Activated naive CD8-positive, alpha-beta T cell treated with anti-CD3 and anti-CD28 coated beads, Interleukin-2, amount 50 U/mL, for 24 hours (primary cell): Measurements from ENCODE around the gene EYS.
"Not testable (repeated sequence)": the region's sequence is repeated elsewhere in the genome, so short reads cannot be mapped to it uniquely, and the experiment has no call there.

ENCODE experiments used
- ATAC-seq: fragments of 150-1000 bp; cut with Tn5 transposase; one replicate; pipeline ENCODE4 v1.10.0; 2021
- DNase-seq: peaks from one replicate; pipeline ENCODE4 v3.0.0; 2021
- H3K27ac Mint-ChIP-seq: one replicate; pipeline ENCODE4 v1.8.0; 2021; ENCODE audit warnings: mild to moderate bottlenecking, mixed read lengths
- H3K27me3 Mint-ChIP-seq: one replicate; pipeline ENCODE4 v1.8.0; 2021; ENCODE audit warnings: mixed read lengths
- H3K36me3 Mint-ChIP-seq: one replicate; pipeline ENCODE4 v1.8.0; 2021; ENCODE audit warnings: low read depth, mixed read lengths
- H3K4me1 Mint-ChIP-seq: one replicate; pipeline ENCODE4 v1.8.0; 2021; ENCODE audit warnings: mixed read lengths
- H3K4me3 Mint-ChIP-seq: one replicate; pipeline ENCODE4 v1.8.0; 2021; ENCODE audit warnings: mild to moderate bottlenecking, moderate library complexity, mixed read lengths
- H3K9me3 Mint-ChIP-seq: one replicate; pipeline ENCODE4 v1.8.0; 2021; ENCODE audit warnings: mixed read lengths

Gene EYS

DNA sequence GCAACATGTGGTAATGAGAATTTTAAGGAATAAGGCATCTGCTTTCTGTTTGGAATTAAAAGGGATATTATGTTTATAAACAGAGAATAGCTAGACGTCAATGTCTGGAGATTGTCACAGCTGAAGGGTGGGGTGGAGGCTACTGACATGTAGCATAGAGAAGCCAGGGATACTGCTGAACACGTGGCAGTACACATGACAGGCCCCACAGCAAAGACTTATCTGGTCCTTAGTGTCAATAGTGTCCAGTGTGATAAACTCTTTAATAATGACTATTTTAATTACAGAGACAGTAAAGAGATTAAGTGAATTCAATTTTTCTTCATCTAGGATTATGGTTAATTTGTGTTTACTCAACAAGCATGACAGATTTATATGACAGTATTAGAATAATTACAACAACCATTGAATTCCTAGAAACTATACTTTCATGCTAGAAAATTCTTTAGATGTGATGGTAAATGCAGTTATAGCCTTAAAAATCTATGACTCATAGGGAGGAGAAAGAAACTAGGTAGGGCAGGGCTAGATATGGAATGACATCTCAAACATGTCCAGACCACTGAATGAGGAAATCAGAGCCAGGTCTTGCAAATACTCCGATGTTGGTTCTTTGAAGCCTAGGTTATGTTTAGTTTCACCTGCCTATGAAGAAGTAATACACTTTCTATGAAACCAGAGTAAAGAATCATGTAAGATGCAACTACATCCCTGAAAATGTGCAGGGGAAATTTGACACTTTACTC, 1671.9 kb downstream of the EYS start:
- Mint-ChIP-seq H3K27me3 (no peaks in the 10 kb centered on the region), H3K4me3 (no peak overlapping the region), H3K36me3 (no peaks in the 10 kb centered on the region)

DNA sequence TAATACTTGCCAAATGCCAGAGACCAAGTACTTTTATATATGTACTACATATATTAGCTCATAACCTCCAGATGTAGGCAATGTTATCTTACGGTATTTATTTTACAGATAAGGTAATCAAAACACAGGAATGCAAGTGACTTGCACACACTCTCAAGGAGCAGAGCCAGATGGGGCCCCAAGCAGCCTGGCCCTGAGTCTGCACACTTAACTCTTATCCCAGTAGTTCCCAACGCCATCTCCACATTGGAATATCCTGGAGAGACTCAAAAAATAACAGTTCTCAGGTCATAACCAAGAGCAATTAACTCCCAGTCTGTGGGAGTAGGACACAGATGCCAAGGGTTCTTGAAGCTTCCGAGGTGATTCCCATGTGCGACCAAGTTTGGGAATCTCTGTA, 1672.7 kb downstream of the EYS start:
- Mint-ChIP-seq H3K36me3 (no peaks in the 10 kb centered on the region), H3K27ac (no peak overlapping the region)
- no peak for DNase-seq

More for the DNA sequence above, 1671.9 kb downstream of the EYS start:
- Mint-ChIP-seq H3K27ac (no peak overlapping the region), H3K9me3 (no peaks in the 10 kb centered on the region), H3K4me1 (no peaks in the 10 kb centered on the region)
- no peak for DNase-seq
- ATAC-seq, result no peak

DNA sequence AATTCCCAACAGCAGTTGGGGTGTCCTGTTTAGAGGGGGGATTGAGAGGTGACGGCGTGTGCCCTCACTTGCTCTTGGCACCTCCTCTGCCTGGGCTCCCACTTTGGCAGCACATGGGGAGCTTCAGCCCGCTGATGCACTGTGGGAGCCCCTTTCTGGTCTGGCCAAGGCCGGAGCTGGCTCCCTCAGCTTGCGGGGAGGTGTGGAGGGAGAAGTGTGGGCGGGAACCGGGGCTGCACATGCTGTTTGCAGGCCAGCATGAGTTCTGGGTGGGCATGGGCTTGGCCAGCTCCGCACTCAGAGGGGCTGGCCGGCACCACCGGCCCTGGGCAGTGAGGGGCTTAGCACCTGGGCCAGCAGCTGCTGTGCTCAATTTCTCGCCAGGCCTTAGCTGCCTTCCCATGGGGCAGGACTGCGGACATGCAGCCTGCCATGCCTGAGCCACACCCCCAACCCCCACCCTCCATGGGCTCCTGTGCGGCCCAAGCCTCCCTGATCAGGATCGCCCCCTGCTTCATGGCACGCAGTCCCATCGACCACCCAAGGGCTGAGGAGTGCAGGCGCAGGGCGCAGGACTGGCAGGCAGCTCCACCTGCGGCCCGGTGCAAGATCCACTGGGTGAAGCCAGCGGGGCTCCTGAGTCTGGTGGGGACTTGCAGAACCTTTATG, 1675.9 kb downstream of the EYS start:
- H3K4me1 Mint-ChIP-seq, H3K27me3 Mint-ChIP-seq, H3K9me3 Mint-ChIP-seq, ATAC-seq, H3K4me3 Mint-ChIP-seq, H3K36me3 Mint-ChIP-seq, H3K27ac Mint-ChIP-seq, DNase-seq: not testable (repeated sequence)

More for the DNA sequence above, 1672.7 kb downstream of the EYS start:
- Mint-ChIP-seq H3K9me3 (no peaks in the 10 kb centered on the region), H3K27me3 (no peaks in the 10 kb centered on the region), H3K4me3 (no peak overlapping the region), H3K4me1 (no peaks in the 10 kb centered on the region)
- no peak for ATAC-seq

DNA sequence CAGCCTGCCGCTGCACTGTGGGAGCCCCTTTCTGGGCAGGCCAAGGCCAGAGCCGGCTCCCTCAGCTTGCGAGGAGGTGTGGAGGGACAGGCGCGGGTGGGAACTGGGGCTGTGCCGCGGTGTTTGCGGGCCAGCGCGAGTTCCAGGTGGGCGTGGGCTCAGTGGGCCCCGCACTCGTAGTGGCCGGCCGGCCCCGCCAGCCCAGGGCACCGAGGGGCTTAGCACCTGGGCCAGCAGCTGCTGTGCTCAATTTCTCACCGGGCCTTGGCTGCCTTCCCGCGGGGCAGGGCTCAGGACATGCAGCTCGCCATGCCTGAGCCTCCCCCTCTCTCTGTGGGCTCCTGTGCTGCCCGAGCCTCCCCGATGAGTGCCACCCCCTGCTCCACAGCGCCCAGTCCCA, 1683.3 kb downstream of the EYS start:
- Mint-ChIP-seq H3K27me3 (no peaks in the 10 kb centered on the region), H3K4me1 (no peaks in the 10 kb centered on the region), H3K9me3 (peaks cover 4% of the 10 kb centered on the region), H3K4me3 (no peak overlapping the region), H3K36me3 (no peaks in the 10 kb centered on the region), H3K27ac (no peak overlapping the region)
- no peak for ATAC-seq
- no peak for DNase-seq

DNA sequence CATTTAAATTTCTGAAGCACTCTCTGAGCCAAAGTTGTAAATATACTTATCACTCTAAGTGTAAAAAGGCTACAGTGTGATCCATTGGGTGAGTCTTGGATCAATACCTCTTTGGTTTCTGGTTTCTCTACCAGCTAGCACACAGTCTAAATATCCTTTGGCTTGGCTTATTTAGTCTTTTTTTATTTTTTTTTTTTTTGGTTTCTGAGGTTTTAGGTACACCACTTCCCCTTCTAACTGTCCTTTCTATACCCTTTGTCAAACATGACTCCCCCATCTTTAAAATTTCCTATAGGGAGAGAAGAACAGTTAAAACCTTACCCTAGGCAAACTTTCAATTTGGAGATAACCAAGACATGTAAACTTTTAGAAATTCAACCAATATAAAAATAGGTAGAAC, 1692.4 kb downstream of the EYS start:
- Mint-ChIP-seq H3K4me1 (no peaks in the 10 kb centered on the region), H3K36me3 (no peaks in the 10 kb centered on the region), H3K27me3 (no peaks in the 10 kb centered on the region), H3K27ac (no peak overlapping the region), H3K4me3 (no peak overlapping the region), H3K9me3 (peaks cover 3% of the 10 kb centered on the region)
- ATAC-seq (no peak), DNase-seq (no peak)

DNA sequence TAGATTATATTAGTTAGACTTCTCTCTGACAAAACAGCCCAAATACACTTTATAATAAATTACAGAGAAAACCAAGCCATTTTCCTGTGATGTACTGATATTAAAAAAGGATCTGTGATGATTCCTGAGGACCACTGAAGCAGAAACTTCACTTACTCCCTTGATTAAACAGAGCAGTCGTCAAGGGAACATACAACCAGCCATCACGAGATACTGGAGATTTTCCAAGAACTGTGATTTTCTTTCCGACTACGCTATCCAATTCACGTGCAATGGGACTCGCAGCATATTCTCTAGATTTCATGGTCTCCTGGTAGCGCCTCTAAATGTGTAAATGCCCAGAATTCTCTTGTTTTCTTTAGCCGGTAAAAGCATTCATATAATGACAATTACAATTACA, 1694.0 kb downstream of the EYS start:
- ATAC-seq, result no peak

DNA sequence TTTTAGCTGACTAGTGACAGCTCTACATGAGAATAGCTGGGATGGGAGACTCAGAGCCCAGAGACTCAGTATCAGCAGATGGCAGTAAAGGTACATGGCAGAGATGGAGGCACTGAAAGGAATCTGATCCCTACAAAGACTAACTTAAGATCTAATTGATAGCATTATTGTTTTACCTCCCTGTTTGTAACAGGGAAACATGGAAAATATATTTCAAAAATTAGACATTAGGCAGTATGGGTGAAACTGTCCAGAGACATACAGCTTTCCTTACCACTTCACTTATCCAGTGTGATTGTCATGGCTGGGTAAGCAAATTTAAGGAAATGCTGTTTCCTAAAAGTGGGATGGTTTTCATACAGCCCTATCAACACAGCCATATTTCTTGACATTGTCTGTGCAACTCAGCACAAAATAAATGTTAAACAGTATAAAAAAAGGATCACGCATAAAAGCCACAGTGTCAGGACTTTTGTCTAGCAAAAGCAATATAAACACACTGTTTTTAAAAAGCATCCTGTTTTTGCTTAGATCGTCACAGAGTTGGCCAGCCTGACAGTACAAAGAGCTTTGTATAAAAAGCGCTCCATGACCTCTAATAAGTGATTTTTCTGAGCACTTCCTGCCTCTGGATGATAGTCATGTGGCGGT, 1694.5 kb downstream of the EYS start:
- Mint-ChIP-seq H3K4me1 (no peaks in the 10 kb centered on the region), H3K27me3 (no peaks in the 10 kb centered on the region), H3K27ac (no peak overlapping the region), H3K36me3 (no peaks in the 10 kb centered on the region), H3K9me3 (peaks cover 6% of the 10 kb centered on the region), H3K4me3 (no peak overlapping the region)
- no peak for DNase-seq
- no peak for ATAC-seq

More for the DNA sequence above, 1694.0 kb downstream of the EYS start:
- no peaks in the 10 kb centered on the region for H3K4me1 Mint-ChIP-seq
- no peak for DNase-seq
- H3K27ac Mint-ChIP-seq, result no peak overlapping the region
- no peak overlapping the region for H3K4me3 Mint-ChIP-seq
- no peaks in the 10 kb centered on the region for H3K27me3 Mint-ChIP-seq
- H3K36me3 Mint-ChIP-seq, result no peaks in the 10 kb centered on the region
- peaks cover 6% of the 10 kb centered on the region for H3K9me3 Mint-ChIP-seq

DNA sequence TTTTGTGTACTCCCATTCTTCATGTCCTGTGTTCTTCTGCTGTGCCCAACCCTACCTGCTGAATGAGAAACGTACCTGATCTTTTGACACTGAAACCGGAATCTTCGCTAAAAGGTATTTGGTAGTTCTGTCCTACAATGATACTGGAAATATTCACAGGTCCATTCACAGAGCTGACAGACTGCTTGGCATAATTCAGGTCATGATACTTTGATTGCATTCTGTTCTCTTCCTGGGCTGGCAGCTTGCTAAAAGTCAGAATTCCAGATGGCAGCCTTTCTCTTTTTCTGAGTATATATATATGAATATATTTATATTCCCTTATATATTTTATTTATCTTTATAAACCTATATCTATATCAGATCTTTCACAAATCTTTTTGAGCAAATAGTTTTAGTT, 1696.4 kb downstream of the EYS start:
- no peaks in the 10 kb centered on the region for H3K27me3 Mint-ChIP-seq
- ATAC-seq, result no peak
- DNase-seq, result no peak
- H3K9me3 Mint-ChIP-seq, result peaks cover 6% of the 10 kb centered on the region
- no peaks in the 10 kb centered on the region for H3K4me1 Mint-ChIP-seq
- no peak overlapping the region for H3K27ac Mint-ChIP-seq
- no peak overlapping the region for H3K4me3 Mint-ChIP-seq
- H3K36me3 Mint-ChIP-seq, result no peaks in the 10 kb centered on the region

DNA sequence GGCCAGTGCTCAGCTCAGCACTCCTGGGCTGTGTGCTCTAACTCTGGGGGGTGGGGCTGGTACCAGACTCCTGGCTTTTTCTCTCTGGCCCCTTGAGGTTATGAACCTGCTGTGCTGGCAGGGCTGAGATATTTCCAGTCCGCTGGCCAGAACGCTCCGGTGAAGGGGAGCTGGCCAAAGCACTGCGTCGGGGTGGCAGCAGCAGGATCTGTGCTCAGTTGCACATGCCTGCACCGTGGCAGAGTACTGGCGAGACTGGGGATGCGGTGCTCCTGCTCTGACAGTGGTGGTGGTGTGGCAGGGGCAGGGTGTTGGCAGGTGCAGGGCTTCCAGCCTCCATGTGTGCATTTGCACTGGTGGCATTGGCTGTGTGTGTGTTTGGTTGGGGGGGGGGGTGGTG, 1697.0 kb downstream of the EYS start:
- H3K27ac Mint-ChIP-seq, result no peak overlapping the region
- H3K9me3 Mint-ChIP-seq, result peaks cover 10% of the 10 kb centered on the region

DNA sequence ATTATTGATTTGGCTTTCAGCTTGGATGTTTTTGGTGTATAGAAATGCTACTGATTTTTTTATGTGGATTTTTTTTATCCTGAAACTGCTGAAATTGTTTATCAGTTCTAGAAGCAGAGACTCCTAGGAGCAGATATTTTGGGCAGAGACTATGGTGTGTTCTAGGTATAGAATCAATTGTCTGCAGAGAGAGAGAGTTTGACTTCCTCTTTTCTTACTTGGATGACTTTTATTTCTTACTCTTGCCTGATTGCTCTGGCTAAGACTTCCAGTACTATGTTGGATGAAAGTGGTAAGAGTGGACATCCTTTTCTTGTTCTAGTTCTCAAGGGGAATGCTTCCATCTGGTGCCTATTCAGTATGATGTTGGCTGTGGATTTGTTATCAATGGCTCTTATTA, 1700.8 kb downstream of the EYS start:
- ATAC-seq, result no peak
- Mint-ChIP-seq H3K27me3 (no peaks in the 10 kb centered on the region), H3K27ac (no peak overlapping the region)

More for the DNA sequence above, 1697.0 kb downstream of the EYS start:
- Mint-ChIP-seq H3K27me3 (no peaks in the 10 kb centered on the region), H3K4me1 (no peaks in the 10 kb centered on the region), H3K4me3 (no peak overlapping the region), H3K36me3 (no peaks in the 10 kb centered on the region)
- DNase-seq (no peak), ATAC-seq (no peak)

DNA sequence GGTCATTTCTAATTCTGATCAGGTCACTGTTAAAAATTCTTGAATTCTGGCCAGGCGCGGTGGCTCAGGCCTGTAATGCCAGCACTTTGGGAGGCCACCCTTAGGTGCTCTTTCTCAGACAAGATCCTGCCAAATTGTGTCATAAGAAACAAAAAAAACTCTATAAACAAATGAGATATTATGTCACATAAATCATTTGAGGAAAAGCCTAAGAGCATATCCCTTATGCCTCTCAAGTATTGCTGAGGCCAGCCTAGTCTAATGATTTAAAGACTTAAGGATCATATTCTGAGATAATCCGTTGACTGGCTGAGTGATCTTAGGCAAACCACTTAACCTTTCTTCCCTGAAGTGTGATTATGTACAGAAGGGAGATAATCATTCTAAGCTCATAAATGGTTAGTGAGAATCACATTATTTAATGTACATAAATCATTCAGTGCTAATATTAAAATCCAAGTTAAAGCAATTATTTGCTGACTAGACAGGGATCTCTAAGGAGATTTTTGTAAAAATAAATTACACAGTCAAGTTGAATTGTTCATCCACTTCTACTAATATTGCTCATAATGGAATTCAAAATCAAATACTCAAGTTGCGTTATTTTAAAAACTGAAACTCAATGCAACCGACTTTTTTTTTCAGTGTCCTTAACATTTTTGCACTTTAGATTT, 1706.1 kb downstream of the EYS start:
- ATAC-seq (no peak), DNase-seq (no peak)
- Mint-ChIP-seq H3K36me3 (no peaks in the 10 kb centered on the region), H3K9me3 (peaks cover 19% of the 10 kb centered on the region), H3K27ac (no peak overlapping the region), H3K4me3 (no peak overlapping the region), H3K27me3 (no peaks in the 10 kb centered on the region), H3K4me1 (no peaks in the 10 kb centered on the region)

More for the DNA sequence above, 1700.8 kb downstream of the EYS start:
- no peak for DNase-seq
- H3K36me3 Mint-ChIP-seq, result no peaks in the 10 kb centered on the region
- no peak overlapping the region for H3K4me3 Mint-ChIP-seq
- peaks cover 25% of the 10 kb centered on the region for H3K9me3 Mint-ChIP-seq
- H3K4me1 Mint-ChIP-seq, result no peaks in the 10 kb centered on the region

DNA sequence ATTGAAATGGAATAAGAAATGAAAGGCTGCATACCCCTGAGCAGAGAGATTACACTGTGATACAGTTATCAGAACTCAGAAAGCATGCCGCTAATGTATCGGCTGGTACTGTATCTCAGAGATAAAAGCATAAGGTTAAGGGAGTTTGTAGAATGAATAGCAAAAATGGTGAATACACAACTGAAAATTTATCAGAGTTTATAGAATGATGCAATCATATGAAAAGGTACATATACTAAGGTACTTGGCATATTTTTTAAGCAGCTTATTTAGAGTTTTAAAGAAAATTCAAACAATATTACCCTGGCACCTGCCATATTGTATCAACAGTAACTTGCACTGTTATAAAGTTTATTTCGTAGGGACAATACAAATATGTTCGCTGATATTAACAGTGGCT, 1707.4 kb downstream of the EYS start:
- Mint-ChIP-seq H3K36me3 (no peaks in the 10 kb centered on the region), H3K9me3 (peaks cover 11% of the 10 kb centered on the region), H3K27ac (no peak overlapping the region), H3K4me3 (no peak overlapping the region), H3K4me1 (no peaks in the 10 kb centered on the region), H3K27me3 (no peaks in the 10 kb centered on the region)
- ATAC-seq, result no peak
- no peak for DNase-seq

DNA sequence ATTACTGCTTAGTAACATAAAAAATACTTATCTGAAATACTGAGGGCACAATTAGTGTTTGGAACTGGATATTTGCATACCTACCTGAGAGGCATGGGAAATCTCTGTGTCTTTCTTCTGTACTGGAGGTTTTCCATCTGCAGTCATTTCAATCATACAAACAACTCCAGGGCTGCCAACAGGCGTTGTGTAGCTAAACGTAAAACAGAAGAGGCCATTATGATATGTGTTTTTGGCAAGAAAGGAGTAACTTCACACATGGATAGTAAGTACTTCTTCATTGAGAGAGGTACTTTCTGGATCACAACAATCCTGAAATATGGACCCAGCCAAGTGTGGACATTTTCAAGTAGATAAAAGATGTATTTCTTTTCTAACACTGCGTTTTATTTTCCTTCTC, 1708.0 kb downstream of the EYS start:
- Mint-ChIP-seq H3K36me3 (no peaks in the 10 kb centered on the region), H3K4me1 (no peaks in the 10 kb centered on the region), H3K9me3 (peaks cover 8% of the 10 kb centered on the region), H3K27me3 (no peaks in the 10 kb centered on the region), H3K4me3 (no peak overlapping the region), H3K27ac (no peak overlapping the region)
- ATAC-seq (no peak), DNase-seq (no peak)

DNA sequence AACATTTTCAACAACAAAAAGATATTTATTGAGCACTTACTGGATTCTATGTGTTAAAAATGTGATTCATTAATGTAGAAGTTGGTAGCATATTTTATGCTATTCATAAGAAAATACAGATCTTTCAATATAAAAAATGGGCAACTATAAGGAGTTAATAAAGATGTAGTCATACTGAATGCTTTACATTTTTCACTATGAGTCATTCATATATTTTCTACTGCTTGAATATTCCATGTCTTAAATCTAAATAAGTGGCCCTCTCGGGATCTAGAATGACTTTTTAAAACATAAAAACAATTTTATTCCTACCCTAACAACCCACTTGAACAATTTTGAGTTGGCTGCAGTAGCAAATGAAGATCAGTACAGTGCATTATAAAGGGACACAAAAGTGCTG, 1709.3 kb downstream of the EYS start:
- DNase-seq, result no peak
- ATAC-seq, result no peak
- H3K4me1 Mint-ChIP-seq, result no peaks in the 10 kb centered on the region
- peaks cover under 1% of the 10 kb centered on the region for H3K9me3 Mint-ChIP-seq
- H3K27me3 Mint-ChIP-seq, result no peaks in the 10 kb centered on the region
- no peak overlapping the region for H3K4me3 Mint-ChIP-seq
- H3K36me3 Mint-ChIP-seq, result no peaks in the 10 kb centered on the region
- H3K27ac Mint-ChIP-seq, result no peak overlapping the region

DNA sequence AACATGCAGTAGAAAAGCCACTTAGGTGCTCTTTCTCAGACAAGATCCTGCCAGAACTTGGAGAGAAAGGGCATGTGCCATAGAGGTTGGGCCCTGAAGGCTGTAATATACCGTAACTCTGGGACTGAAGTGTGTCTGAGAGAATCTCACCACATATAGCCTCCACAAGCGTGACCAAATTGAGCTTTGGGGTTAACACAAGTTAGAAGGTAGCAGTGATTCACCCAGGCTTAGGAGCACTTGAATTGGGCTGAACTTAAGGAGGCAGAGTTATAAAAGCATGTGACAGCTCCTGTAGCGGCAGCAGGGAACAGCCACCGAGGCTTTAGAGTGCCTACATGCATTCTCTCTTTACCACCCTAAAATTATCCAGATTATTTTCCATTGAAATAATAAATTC, 1709.8 kb downstream of the EYS start:
- Mint-ChIP-seq H3K9me3 (no peaks in the 10 kb centered on the region), H3K4me3 (no peak overlapping the region), H3K27ac (no peak overlapping the region), H3K27me3 (no peaks in the 10 kb centered on the region), H3K4me1 (no peaks in the 10 kb centered on the region), H3K36me3 (no peaks in the 10 kb centered on the region)
- ATAC-seq (no peak), DNase-seq (no peak)
